Caki2 (cell line): ENCODE results near the gene POLR3H. TPM values are rescaled to one million over a fixed set of nuclear protein-coding genes. Genes with fewer than 3 reads are reported as not detected.
A peak's percentile ranks its signal among the peaks of the same experiment; 100 is the strongest.
"Not testable (repeated sequence)": the region's sequence is repeated elsewhere in the genome, so short reads cannot be mapped to it uniquely, and the experiment has no call there.

ENCODE experiments used
- DNase-seq: peaks from one replicate; pipeline ENCODE4 v3.0.0-alpha.2; 2015; ENCODE audit warnings: low read depth
- in situ Hi-C: cut with HindIII; loops from 2 replicates; pipeline ENCODE4 v1.10.0; 2016; ENCODE audit warnings: low sequenced_read_pairs, low pct_unique_long_range_greater_than_20kb, mixed read lengths
- total RNA-seq: library from RNA; depleted of rRNA; stranded (reverse); fragments of >200 nt; shearing (Covaris generic); gene quantifications from 2 replicates; pipeline ENCODE4 v1.2.3, GENCODE V29; 2014; ENCODE audit warnings: low replicate concordance; rRNA removed

The POLR3H gene, protein sequence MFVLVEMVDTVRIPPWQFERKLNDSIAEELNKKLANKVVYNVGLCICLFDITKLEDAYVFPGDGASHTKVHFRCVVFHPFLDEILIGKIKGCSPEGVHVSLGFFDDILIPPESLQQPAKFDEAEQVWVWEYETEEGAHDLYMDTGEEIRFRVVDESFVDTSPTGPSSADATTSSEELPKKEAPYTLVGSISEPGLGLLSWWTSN
- 26.0 and 33.1 TPM in 2 replicates for total RNA-seq

DNA sequence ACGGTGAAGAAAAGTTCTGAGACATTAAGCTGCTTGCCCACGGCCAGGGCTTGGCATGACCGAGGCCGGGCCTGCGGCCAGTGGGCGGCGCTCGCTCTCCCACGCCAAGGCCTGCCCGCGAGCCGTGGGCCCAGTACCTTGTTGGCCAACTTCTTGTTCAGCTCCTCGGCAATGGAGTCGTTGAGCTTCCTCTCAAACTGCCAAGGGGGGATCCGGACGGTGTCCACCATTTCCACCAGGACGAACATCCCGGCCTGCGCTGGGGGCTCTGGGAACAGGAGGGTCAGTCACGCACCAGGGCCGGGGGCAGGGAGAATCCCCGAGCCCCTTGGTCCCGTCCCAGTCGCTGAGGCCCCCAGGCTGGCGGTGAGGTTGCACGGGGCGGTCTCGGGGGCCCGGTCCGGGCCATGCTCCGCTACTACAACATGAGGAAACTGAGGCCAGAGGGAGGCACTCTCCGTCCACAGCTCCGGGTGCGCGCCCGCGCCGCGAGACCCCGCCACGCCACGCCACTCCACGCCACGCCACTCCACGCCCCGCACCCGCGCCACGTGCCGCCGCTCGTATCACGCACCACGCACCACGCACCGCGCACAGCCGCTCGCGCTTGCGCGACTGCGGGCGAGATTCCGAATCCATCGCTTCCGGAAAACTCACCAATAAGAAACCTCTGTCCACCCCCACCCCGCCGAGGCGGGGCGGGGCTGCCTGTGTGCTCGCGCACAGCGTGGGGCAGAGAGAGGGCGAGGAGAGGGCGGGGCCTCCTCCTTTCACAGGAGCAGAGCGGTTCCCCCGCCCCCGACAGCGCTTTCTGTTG, at the start of gene POLR3H:
Gene POLR3H (minus strand): TSS at position 617 of the 817 bp plus-strand sequence. CDS start 369 bp downstream, at position 248.
- peak; percentile 99 for DNase-seq
- in situ Hi-C loops: no loop called here

DNA sequence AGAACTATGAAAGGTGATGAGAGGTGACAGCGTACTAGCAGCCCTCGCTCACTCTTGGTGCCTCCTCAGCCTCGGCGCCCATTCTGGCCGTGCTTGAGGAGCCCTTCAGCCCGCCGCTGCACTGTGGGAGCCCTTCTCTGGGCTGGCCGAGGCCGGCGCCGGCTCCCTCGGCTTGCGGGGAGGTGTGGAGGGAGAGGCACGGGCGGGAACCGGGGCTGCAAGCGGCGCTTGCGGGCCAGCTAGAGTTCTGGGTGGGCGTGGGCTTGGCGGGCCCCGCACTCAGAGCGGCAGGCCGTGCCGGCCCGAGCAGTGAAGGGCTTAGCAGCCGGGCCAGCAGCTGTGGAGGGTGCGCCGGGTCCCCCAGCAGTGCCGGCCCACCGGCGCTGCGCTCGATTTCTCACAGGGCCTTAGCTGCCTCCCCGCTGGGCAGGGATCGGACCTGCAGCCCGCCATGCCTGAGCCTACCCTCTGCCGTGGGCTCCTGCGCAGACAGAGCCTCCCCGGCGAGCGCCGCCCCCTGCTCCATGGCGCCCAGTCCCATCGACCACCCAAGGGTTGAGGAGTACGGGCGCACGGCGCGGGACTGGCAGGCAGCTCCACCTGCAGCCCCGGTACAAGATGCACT, 49.2 kb upstream of the POLR3H start:
- DNase-seq, in situ Hi-C loops: not testable (repeated sequence)

DNA sequence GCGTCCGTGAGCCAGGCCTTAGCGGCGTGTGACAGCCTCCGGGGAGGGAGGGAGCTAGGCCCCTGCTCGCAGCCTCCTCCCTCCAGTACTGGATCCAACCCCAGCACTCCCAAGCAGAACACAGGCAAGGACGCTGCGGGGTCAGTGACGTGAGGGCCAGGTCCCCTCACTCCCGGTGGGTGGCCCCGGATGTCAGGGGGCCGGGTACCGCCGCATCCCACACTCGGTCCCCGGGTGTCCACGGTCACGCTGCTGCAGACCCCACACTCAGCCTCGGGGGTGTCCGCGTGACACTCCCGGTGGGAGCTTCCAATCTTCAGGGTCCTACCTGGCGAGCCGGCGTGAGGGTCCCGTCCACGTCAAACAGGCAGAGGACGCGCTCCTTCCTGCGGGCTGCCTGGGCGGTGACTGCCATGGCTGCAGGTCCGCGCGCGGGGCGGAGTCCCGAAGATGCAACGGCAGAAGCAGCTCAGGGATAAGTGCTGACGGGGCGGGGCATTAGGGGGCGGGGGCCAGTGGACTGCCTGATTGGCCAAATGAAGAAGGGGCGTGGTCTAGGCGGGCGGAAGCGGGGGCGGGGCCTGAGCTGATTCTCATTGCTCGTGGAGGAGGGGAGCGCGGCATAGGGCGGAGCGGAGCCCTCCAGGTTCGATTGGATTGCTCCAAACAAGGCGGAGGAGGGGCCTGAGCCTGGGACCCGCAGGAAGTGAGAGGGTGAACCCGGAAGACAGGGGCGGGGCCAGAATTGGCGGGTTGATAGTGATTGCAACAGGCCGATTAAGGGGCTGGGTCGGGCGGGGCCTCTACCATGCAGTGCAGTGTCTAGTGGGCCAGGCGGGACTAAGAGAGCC, 45.3 kb upstream of the POLR3H start, which contains the start of gene PMM1:
Gene PMM1 (minus strand): TSS at position 450 of the 851 bp plus-strand sequence. CDS start 35 bp downstream, at position 415.
- peak; percentile 100 for DNase-seq
- in situ Hi-C loops: no loop called here

DNA sequence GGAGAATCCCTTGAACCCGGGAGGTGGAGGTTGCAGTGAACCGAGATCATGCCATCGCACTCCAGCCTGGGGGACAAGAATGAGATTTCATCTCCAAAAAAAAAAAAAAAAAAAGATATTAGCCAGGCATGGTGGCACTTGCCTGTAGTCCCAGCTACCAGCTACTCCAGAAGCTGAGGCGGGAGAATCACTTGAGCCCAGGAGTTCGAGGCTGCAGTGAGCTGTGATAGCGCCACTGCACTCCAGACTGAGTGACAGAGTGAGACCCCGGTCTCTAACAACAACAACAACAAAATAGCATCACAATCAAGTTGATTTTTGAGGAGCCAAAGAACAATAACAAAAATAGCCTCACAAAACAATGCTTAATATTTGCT, 43.1 kb upstream of the POLR3H start:
- DNase-seq: no peak

DNA sequence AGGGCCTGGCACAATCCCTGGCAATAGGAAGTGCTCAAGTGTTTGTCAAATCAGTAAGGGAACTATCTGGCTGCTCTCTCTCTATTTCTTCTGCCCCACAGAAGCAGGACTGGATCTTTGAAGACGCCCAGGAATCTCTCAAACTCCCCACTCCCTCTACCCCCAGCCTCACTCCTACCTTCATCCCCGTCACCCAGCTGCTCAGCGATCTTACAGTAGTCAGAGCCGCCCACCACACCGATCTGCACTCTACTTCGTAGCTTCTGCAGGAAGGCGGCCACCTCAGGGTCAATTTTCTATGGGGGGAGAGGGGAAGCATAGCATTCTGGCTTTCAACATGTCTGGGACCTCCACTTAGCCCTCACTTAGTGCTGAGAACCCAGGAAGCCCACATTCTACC, 41.6 kb upstream of the POLR3H start:
- DNase-seq: no peak
- in situ Hi-C loops: no loop called here

More for the DNA sequence above, 43.1 kb upstream of the POLR3H start:
- in situ Hi-C loops: no loop called here

GRCh38 chr22:41584881-41585280, 40.6 kb upstream of the POLR3H start:
- in situ Hi-C loops: no loop called here
- no peak for DNase-seq

- in situ Hi-C loops: no loop called here
- DNase-seq: no peak
Measured at GRCh38 chr22:41582694-41583093, 38.4 kb upstream of the POLR3H start.

DNA sequence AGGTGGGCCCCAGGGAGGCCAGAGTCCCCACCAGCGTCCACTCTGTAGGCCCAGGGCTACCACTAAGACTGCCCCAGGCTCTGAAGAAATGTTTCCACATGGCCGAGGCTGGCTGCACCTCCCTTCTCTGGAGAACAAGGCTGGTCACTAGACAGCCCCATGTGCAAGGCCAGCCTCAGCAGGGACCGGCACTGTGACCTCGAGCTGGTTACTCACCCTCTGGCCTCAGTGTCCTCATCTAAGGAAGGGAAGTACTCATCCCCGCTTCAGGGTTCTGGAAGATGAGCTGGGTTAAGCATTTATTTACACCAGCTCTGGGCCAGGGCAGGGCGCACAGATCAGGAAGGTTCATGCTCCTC, 35.7 kb upstream of the POLR3H start:
- DNase-seq: no peak
- in situ Hi-C loops: no loop called here

DNA sequence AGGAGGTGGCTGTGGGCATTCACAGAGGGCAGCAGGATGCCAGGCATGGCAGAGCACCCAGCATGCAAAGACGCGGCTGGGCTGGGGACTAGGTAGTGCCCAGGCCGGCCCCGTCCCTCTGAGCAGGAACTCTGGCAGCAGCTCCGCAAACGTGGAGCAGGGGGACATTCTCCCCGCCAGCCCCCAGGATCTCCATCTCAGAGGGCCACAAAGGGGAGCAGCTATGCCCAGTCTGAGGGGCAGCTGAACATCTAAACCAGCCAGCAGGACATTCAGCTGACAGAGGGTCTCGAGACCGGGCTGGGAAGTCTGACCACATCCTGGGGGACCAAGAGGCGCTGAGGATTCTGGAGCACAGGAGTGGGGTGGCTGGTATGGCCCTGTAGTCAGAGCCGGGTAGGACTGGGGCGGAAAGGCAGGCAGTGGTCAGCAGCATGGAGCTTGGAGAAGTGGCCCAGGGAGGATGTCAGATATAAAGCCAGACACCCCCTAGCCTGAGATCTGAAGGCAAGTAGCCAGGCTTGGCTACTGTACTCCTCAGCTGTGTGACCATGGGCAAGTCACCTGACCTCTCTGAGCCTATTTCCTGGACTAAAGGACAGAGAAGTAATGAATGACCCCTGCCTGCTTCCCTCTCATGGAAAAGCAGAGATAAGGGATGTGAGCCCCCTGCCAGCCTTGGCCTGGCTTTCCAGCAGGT, 35.2 kb upstream of the POLR3H start:
- in situ Hi-C loops: no loop called here
- no peak for DNase-seq

DNA sequence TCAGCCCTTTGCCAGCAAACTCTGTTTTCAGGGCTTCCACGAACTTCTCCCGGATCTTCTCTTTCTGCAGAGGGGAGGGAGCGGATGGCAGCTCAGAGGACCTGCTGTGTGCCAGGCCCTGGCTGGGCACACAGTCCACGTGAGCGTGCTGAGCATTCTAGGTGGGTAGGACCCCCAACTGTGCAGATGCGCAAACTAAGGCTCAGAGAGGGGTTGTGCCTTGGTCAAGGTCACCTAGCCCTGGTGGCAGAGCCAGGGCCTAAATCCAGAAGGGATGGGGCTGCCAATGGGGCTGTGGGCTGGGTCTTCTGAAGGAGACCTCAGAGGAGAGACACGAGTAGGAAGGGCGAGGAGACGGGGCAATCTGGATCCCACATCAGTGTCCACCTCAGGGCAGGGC, 34.5 kb upstream of the POLR3H start:
- DNase-seq: no peak
- in situ Hi-C loops: no loop called here

DNA sequence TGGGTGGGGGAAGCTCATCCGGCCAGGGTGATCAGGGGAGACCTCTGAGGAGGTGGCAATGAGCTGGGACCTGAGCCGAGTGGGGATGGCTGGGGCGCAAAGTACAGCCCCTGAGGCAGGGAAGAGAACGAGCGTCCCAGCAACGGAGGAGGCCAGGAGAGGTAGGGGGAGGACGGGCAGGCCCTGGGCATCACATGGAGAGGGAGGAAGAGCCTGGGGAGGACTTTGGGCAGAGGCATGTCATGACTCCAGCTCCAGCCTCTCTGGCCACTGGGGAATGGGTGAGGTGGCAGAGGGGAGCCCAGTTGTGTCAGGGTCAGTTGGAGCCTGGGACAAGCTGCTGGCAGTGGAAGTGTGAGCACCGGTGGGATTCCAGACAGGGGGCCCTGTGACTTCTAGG, 33.8 kb upstream of the POLR3H start:
- in situ Hi-C loops: no loop called here
- no peak for DNase-seq

DNA sequence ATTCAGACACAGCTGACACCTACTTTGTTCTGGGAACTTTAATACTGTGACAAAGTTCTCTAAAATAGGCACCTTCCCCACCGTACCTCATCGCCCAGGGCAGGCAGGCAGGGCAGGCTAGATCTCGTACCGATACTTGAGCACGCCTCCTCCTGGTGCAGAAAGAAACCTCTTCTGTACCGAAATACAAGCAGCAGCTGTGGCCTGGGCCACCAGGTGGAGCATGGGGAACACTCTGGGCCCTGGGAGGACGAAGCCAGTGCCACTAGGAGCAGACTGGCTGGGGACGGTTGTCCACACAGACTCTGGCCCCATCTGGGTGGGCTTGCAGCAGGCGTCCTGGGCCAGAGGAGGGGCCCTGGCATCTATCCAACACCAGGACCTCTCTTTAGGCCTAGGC, 32.6 kb upstream of the POLR3H start:
- DNase-seq: peak; percentile 60
- in situ Hi-C loops: no loop called here

DNA sequence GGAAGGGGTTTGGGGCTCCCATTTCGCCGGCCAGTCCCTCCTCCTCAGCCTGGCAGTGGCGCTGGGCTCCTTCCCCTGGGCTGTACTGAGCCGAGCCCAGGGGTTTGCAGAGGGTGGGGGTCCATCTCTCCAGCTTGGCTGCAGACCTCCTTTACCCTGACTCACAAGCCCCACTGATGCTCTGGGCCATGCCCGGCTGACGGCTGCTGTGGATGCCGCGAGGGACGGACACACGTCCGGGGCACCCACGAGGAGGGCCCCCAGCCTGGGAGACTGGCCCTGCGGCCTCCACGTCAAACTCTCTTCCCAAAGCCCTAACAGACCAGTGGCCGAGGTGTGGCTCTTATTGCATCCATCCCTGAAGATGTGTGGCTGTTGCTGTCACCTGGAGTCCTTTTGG, 31.3 kb upstream of the POLR3H start:
- in situ Hi-C loops: no loop called here

GRCh38 chr22:41574847-41575381, 30.6 kb upstream of the POLR3H start:
- DNase-seq: peak; percentile 62
- in situ Hi-C loops: no loop called here

More for the DNA sequence above, 31.3 kb upstream of the POLR3H start:
- DNase-seq: no peak

DNA sequence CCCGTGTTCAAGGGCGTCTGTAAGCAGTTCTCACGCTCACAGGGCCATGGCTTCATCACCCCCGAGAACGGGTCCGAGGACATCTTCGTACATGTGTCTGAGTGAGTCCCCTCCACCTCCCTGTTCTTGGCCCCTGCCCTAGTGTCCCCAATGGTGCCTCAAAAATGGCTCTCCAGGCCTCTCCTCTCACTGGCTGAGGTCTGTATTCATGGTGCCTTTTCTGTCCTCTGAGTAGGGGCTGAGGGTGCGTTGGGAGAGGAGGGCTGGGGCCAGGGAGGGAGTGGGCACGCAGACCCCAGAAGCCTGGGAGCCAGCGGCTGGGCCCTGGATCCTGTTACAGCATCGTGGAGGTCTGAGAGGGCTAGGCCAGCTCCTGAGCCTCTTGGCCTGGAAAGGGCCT, 29.4 kb upstream of the POLR3H start:
- DNase-seq: no peak
- in situ Hi-C loops: no loop called here

DNA sequence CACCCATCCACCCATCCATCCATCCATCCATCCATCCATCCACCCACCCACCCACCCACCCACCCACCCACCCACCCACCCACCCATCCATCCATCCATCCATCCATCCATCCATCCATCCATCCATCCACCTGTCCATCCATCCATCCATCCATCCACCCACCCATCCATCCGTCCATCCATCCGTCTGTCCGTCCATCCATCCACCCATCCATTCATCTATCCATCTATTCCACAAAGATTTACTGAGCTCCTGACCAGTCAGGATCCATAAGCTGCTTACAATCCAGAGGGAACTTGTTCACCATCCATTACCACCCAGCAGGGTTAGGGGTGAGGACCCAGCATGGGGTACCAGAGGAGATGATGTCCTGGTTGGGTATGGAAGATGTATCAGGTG, 28.0 kb upstream of the POLR3H start:
- in situ Hi-C loops, DNase-seq: not testable (repeated sequence)

DNA sequence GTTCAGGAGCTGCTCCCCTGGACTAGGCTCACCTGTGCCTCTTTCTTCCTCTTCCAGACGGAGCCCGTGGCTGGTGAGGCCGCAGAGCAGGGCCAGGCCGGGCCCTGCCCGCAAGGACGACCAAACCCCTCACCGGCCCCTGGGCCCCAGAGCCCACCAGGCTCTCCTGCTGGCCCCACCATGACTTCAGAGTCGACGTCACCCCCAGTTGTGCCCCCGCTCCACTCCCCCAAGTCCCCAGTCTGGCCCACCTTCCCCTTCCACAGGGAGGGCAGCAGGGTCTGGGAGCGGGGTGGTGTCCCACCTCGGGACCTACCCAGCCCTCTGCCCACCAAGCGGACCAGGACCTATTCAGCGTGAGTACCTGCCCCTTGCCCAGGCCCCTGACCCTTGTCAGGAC, 27.5 kb upstream of the POLR3H start:
- in situ Hi-C loops: no loop called here
- DNase-seq: no peak

- in situ Hi-C loops: no loop called here
- DNase-seq: no peak
Measured at GRCh38 chr22:41570221-41570620, 26.0 kb upstream of the POLR3H start.
